Left ventricle myocardium inferior (tissue), 1 donor: Measurements from ENCODE around the gene UBE2U. TPM values are rescaled to one million over a fixed set of nuclear protein-coding genes. Genes with fewer than 3 reads are reported as not detected.

Source experiments
- DNase-seq: peaks from one replicate; pipeline ENCODE4 v3.0.0-alpha.2; 2020
- H3K27ac ChIP-seq: fragments of 200-600 bp; replicated peaks from 2 replicates; pipeline ENCODE4 v1.8.0; 2021
- H3K27me3 ChIP-seq: fragments of 200-600 bp; 2 replicates; pipeline ENCODE4 v1.8.0; 2021; ENCODE audit warnings: low read depth
- H3K36me3 ChIP-seq: fragments of 200-600 bp; 2 replicates; pipeline ENCODE4 v1.8.0; 2021
- H3K4me1 ChIP-seq: fragments of 200-600 bp; 2 replicates; pipeline ENCODE4 v1.8.0; 2021
- H3K4me3 ChIP-seq: fragments of 200-600 bp; 2 replicates; pipeline ENCODE4 v1.8.0; 2021; ENCODE audit warnings: mild to moderate bottlenecking, moderate library complexity
- H3K9me3 ChIP-seq: fragments of 200-600 bp; replicated peaks from 2 replicates; pipeline ENCODE4 v1.8.0; 2021
- CTCF ChIP-seq: fragments of 200-600 bp; IDR thresholded peaks from 2 replicates; pipeline ENCODE4 v1.8.0; 2021; ENCODE audit warnings: antibody characterized with exemption, mild to moderate bottlenecking, borderline replicate concordance
- intact Hi-C: fragments of 100-400 bp; cut with micrococcal nuclease; formaldehyde crosslinking; loops from one replicate; pipeline ENCODE4 v1.11.0; 2022
- total RNA-seq: library from RNA; stranded (reverse); fragmentation: NEBNext Ultra II Directional; extraction: Animal tissue kit (Norgen Biotek cat#: 25700); gene quantifications from one replicate; pipeline ENCODE4 v1.2.1, GENCODE V29; 2021
- donor health status: DM: no; HTN: yes; CAD: no; lungs with severe emphysema.

The UBE2U gene
- total RNA-seq, 1 donor from 2014 or later, result 0.85 TPM

GRCh38 chr1:64197076-64197475 lies 6.3 kb upstream of the UBE2U start:
- Histone ChIP-seq H3K9me3 (no peaks in the 10 kb centered on the region), H3K27me3 (no peaks in the 10 kb centered on the region), H3K4me1 (peaks cover 14% of the 10 kb centered on the region), H3K4me3 (no peak overlapping the region), H3K36me3 (no peaks in the 10 kb centered on the region), H3K27ac (no peak overlapping the region)
- TF ChIP-seq CTCF, result no peak
- intact Hi-C loops, result no loop called here
- no peak for DNase-seq

- no peak overlapping the region for H3K4me3 ChIP-seq
- DNase-seq, result no peak
- no peaks in the 10 kb centered on the region for H3K9me3 ChIP-seq
- no peak for TF ChIP-seq CTCF
- peaks cover 9% of the 10 kb centered on the region for H3K27me3 ChIP-seq
- no peaks in the 10 kb centered on the region for H3K36me3 ChIP-seq
- H3K4me1 ChIP-seq, result peaks cover 14% of the 10 kb centered on the region
- H3K27ac ChIP-seq, result no peak overlapping the region
- intact Hi-C loops, result no loop called here
These were observed 4.3 kb upstream of the UBE2U start for GRCh38 chr1:64199154-64199553.

- no peak overlapping the region for H3K27ac ChIP-seq
- no peak overlapping the region for H3K4me3 ChIP-seq
- peaks cover 12% of the 10 kb centered on the region for H3K4me1 ChIP-seq
- TF ChIP-seq CTCF, result no peak
- H3K36me3 ChIP-seq, result no peaks in the 10 kb centered on the region
- peaks cover 18% of the 10 kb centered on the region for H3K27me3 ChIP-seq
- DNase-seq, result no peak
- no peaks in the 10 kb centered on the region for H3K9me3 ChIP-seq
- intact Hi-C loops, result no loop called here
These were observed 3.4 kb upstream of the UBE2U start for GRCh38 chr1:64200064-64200463.

- no peaks in the 10 kb centered on the region for H3K4me1 ChIP-seq
- peaks cover 12% of the 10 kb centered on the region for H3K27me3 ChIP-seq
- DNase-seq, result no peak
- no peak for TF ChIP-seq CTCF
- no peak overlapping the region for H3K27ac ChIP-seq
- no peak overlapping the region for H3K4me3 ChIP-seq
- H3K36me3 ChIP-seq, result no peaks in the 10 kb centered on the region
- intact Hi-C loops, result no loop called here
- no peaks in the 10 kb centered on the region for H3K9me3 ChIP-seq
These were observed 5.8 kb downstream of the UBE2U start for GRCh38 chr1:64209221-64209620.

- H3K27me3 ChIP-seq, result peaks cover 4% of the 10 kb centered on the region
- H3K9me3 ChIP-seq, result no peaks in the 10 kb centered on the region
- no peak overlapping the region for H3K4me3 ChIP-seq
- H3K36me3 ChIP-seq, result no peaks in the 10 kb centered on the region
- no peak for DNase-seq
- H3K4me1 ChIP-seq, result no peaks in the 10 kb centered on the region
- intact Hi-C loops, result no loop called here
- H3K27ac ChIP-seq, result no peak overlapping the region
- TF ChIP-seq CTCF, result no peak
These were observed 8.6 kb downstream of the UBE2U start for GRCh38 chr1:64212031-64212430.

GRCh38 chr1:64215576-64215975 lies 12.2 kb downstream of the UBE2U start:
- no peak for DNase-seq
- H3K9me3 ChIP-seq, result no peaks in the 10 kb centered on the region
- no peak overlapping the region for H3K4me3 ChIP-seq
- no peak overlapping the region for H3K27ac ChIP-seq
- H3K4me1 ChIP-seq, result no peaks in the 10 kb centered on the region
- no peak for TF ChIP-seq CTCF
- intact Hi-C loops, result no loop called here
- no peaks in the 10 kb centered on the region for H3K36me3 ChIP-seq
- H3K27me3 ChIP-seq, result peaks cover 4% of the 10 kb centered on the region
